SK-N-SH treated with all-trans-retinoic acid at 6 μM for 48 hours (cell line): ENCODE results near the gene PIGW.

Source experiments
- BACH2 ChIP-seq: fragments of 250-450 bp; sonication (Bioruptor Pico); IDR thresholded peaks from 2 replicates; pipeline ENCODE4 v1.9.0; 2021; ENCODE audit warnings: mild to moderate bottlenecking, borderline replicate concordance
- OSR1 ChIP-seq: fragments of 250-450 bp; sonication (Bioruptor Pico); IDR thresholded peaks from 2 replicates; pipeline ENCODE4 v1.8.0; 2022; ENCODE audit warnings: moderate library complexity, mild to moderate bottlenecking, inconsistent platforms
- POU6F1 ChIP-seq: fragments of 250-450 bp; sonication (Bioruptor Pico); IDR thresholded peaks from 2 replicates; pipeline ENCODE4 v1.8.0; 2021; ENCODE audit warnings: low read depth, mild to moderate bottlenecking, moderate library complexity, borderline replicate concordance
- TF ChIP-seq, protein P1 (sequence below): fragments of 250-450 bp; sonication (Bioruptor Pico); IDR thresholded peaks from 2 replicates; pipeline ENCODE4 v1.8.0; 2020; ENCODE audit warnings: mild to moderate bottlenecking, moderate library complexity, borderline replicate concordance
- TF ChIP-seq, protein P2 (sequence below): fragments of 250-450 bp; sonication (Bioruptor Pico); IDR thresholded peaks from 2 replicates; pipeline ENCODE4 v1.5.1; 2020; ENCODE audit warnings: low read depth, mild to moderate bottlenecking, moderate library complexity

- TF ChIP-seq OSR1 (no peak), POU6F1 (no peak), BACH2 (no peak)
- TF ChIP-seq, protein P1, sequence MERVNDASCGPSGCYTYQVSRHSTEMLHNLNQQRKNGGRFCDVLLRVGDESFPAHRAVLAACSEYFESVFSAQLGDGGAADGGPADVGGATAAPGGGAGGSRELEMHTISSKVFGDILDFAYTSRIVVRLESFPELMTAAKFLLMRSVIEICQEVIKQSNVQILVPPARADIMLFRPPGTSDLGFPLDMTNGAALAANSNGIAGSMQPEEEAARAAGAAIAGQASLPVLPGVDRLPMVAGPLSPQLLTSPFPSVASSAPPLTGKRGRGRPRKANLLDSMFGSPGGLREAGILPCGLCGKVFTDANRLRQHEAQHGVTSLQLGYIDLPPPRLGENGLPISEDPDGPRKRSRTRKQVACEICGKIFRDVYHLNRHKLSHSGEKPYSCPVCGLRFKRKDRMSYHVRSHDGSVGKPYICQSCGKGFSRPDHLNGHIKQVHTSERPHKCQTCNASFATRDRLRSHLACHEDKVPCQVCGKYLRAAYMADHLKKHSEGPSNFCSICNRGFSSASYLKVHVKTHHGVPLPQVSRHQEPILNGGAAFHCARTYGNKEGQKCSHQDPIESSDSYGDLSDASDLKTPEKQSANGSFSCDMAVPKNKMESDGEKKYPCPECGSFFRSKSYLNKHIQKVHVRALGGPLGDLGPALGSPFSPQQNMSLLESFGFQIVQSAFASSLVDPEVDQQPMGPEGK (CRISPR knock-in tag) = no peak
- TF ChIP-seq, protein P2, sequence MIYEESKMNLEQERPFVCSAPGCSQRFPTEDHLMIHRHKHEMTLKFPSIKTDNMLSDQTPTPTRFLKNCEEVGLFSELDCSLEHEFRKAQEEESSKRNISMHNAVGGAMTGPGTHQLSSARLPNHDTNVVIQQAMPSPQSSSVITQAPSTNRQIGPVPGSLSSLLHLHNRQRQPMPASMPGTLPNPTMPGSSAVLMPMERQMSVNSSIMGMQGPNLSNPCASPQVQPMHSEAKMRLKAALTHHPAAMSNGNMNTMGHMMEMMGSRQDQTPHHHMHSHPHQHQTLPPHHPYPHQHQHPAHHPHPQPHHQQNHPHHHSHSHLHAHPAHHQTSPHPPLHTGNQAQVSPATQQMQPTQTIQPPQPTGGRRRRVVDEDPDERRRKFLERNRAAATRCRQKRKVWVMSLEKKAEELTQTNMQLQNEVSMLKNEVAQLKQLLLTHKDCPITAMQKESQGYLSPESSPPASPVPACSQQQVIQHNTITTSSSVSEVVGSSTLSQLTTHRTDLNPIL (CRISPR knock-in tag) = no peak
These were observed 40.1 kb upstream of the PIGW start for GRCh38 chr17:36494674-36495073.
